HL-60 (cell line): Measurements from ENCODE around the gene HHATL.

Source experiments
- DNase-seq, 2 experiments: peaks; one replicate each; pipeline ENCODE4 v3.0.0-alpha.2; 2010 to 2020; ENCODE audit warnings: low read depth in 1 of 2, low spot score in 1 of 2
- H3K27ac ChIP-seq: fragments of 250-450 bp; sonication (Bioruptor Pico); replicated peaks from 2 replicates; pipeline ENCODE4 v1.5.1; 2020; ENCODE audit warnings: mild to moderate bottlenecking, moderate library complexity
- H3K27me3 ChIP-seq: fragments of 250-450 bp; sonication (Bioruptor Pico); 2 replicates; pipeline ENCODE4 v1.5.1; 2021; ENCODE audit warnings: mild to moderate bottlenecking, moderate library complexity; ENCODE audit not compliant: insufficient read depth, poor library complexity, severe bottlenecking
- H3K4me3 ChIP-seq: replicated peaks from 2 replicates; pipeline ENCODE4 v1.5.1; 2011; ENCODE audit warnings: mild to moderate bottlenecking, control low read depth, low read length; ENCODE audit not compliant: insufficient read depth
- GABPA ChIP-seq: IDR thresholded peaks from 2 replicates; pipeline ENCODE4 v1.6.1; 2012; ENCODE audit warnings: low read depth
- POLR2AphosphoS5 ChIP-seq: IDR thresholded peaks from 2 replicates; pipeline ENCODE4 v1.6.1; 2012; ENCODE audit warnings: low read depth
- REST ChIP-seq: IDR thresholded peaks from 2 replicates; pipeline ENCODE4 v1.6.1; 2012; ENCODE audit warnings: low read depth; ENCODE audit not compliant: insufficient replicate concordance
- SPI1 ChIP-seq: IDR thresholded peaks from 2 replicates; pipeline ENCODE4 v1.6.1; 2012; ENCODE audit warnings: low read depth, mild to moderate bottlenecking, borderline replicate concordance
- TF ChIP-seq, protein P1 (sequence below): IDR thresholded peaks from one replicate; pipeline ENCODE4 v1.5.1; 2011; ENCODE audit warnings: low read length, control low read depth, inconsistent platforms; ENCODE audit not compliant: insufficient read depth

Gene HHATL

GRCh38 chr3:42733501-42734262, 31.1 kb upstream of the HHATL start:
- no peak overlapping the region for H3K4me3 ChIP-seq
- DNase-seq, result no peak
- no peak overlapping the region for H3K27ac ChIP-seq
- H3K27me3 ChIP-seq, result no peaks in the 10 kb centered on the region
- no peak for TF ChIP-seq REST
- TF ChIP-seq POLR2AphosphoS5, result no peak
- TF ChIP-seq SPI1, result no peak
- TF ChIP-seq, protein P1, sequence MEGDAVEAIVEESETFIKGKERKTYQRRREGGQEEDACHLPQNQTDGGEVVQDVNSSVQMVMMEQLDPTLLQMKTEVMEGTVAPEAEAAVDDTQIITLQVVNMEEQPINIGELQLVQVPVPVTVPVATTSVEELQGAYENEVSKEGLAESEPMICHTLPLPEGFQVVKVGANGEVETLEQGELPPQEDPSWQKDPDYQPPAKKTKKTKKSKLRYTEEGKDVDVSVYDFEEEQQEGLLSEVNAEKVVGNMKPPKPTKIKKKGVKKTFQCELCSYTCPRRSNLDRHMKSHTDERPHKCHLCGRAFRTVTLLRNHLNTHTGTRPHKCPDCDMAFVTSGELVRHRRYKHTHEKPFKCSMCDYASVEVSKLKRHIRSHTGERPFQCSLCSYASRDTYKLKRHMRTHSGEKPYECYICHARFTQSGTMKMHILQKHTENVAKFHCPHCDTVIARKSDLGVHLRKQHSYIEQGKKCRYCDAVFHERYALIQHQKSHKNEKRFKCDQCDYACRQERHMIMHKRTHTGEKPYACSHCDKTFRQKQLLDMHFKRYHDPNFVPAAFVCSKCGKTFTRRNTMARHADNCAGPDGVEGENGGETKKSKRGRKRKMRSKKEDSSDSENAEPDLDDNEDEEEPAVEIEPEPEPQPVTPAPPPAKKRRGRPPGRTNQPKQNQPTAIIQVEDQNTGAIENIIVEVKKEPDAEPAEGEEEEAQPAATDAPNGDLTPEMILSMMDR, result no peak
- TF ChIP-seq GABPA, result no peak

- H3K27ac ChIP-seq, result no peak overlapping the region
- no peak for DNase-seq
- TF ChIP-seq, protein P1, result no peak
- TF ChIP-seq REST (no peak), GABPA (no peak), POLR2AphosphoS5 (no peak), SPI1 (no peak)
- H3K27me3 ChIP-seq, result no peaks in the 10 kb centered on the region
- H3K4me3 ChIP-seq, result no peak overlapping the region
These were observed 30.3 kb upstream of the HHATL start for GRCh38 chr3:42732829-42733459.

- H3K27me3 ChIP-seq, result no peaks in the 10 kb centered on the region
- no peak overlapping the region for H3K27ac ChIP-seq
- no peak overlapping the region for H3K4me3 ChIP-seq
- no peak for DNase-seq
- TF ChIP-seq, protein P1, result no peak
These were observed 29.7 kb upstream of the HHATL start for GRCh38 chr3:42732196-42732828.
